ENCODE measurements around the gene CHGA.

Gene CHGA

GRCh38 chr14:92982956-92983355, 60.0 kb downstream of the CHGA start:
- no peak for DNase-seq (ENCODE audit: low read depth)

DNA sequence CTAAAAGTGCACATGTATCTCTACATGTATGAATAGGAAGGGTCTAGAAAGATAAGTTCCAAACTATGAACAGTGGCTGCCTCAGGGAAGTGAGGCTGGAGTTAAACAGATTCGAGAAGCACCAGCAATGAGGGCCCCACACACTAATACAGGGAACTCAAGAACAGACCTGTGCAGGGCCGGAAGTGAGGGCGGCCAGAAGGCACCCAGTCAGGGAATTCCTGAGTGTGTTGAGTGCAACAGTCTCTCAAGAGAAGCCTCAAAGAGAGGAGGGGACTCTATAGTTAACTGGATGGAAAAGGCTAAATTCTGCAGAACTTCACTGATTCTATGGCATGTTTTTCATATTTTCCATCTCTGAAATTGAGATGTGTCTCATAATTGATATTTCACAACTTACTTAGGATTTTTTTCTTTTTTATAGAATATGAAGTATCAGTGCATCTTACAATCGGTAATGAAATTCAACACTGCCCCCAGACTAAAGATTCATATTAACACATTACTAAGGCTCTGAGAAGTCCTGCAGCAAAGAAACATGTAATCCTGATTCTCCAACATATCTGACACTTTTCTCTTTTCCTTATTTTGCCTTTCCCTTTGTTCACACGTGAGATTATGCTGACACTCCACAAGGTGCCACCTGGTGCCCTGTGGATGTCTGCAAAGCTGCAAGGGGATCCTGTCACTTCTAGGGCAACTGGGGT, 61.3 kb downstream of the CHGA start:
- no peak for DNase-seq (ENCODE audit: low read depth)

Measured in iris pigment epithelial cell (primary cell).